AG08396 (cell line): Measurements from ENCODE around the gene IFT74.

Source experiments
- DNase-seq: peaks from one replicate; pipeline ENCODE4 v3.0.0; 2012; ENCODE audit warnings: low spot score, mixed read lengths

The IFT74 gene

GRCh38 chr9:26955921-26956859, at the start of gene IFT74:
Gene IFT74, plus strand, starts transcription at chr9:26956412. Its CDS starts 5,556 bp downstream, at chr9:26961968.
- DNase-seq: peak; percentile 98

- DNase-seq: no peak
Observed at GRCh38 chr9:26913138-26913668, 43.0 kb upstream of the IFT74 start.

GRCh38 chr9:26919698-26920097, 36.5 kb upstream of the IFT74 start:
- DNase-seq: no peak

GRCh38 chr9:26925609-26926008, 30.6 kb upstream of the IFT74 start:
- DNase-seq: no peak

- no peak for DNase-seq
Observed at GRCh38 chr9:26928902-26929495, 27.2 kb upstream of the IFT74 start.

GRCh38 chr9:26935847-26936246, 20.4 kb upstream of the IFT74 start:
- DNase-seq: no peak

- no peak for DNase-seq
Observed at GRCh38 chr9:26937816-26938371, 18.3 kb upstream of the IFT74 start.

- no peak for DNase-seq
Observed at GRCh38 chr9:26939955-26940711, 16.1 kb upstream of the IFT74 start.

- no peak for DNase-seq
Observed at GRCh38 chr9:26940779-26941178, 15.4 kb upstream of the IFT74 start.

GRCh38 chr9:26945591-26945990, 10.6 kb upstream of the IFT74 start:
- DNase-seq: no peak

GRCh38 chr9:26946753-26947727, 9.2 kb upstream of the IFT74 start, which contains the start of gene PLAA:
Gene PLAA, minus strand, starts transcription at chr9:26947242. Its CDS starts 197 bp downstream, at chr9:26947045.
- DNase-seq: peak; percentile 91

- no peak for DNase-seq
Observed at GRCh38 chr9:26947736-26948135, 8.5 kb upstream of the IFT74 start.

GRCh38 chr9:26949637-26950069, 6.6 kb upstream of the IFT74 start:
- no peak for DNase-seq

- no peak for DNase-seq
Observed at GRCh38 chr9:26950521-26950920, 5.7 kb upstream of the IFT74 start.

GRCh38 chr9:26951794-26952193, 4.4 kb upstream of the IFT74 start:
- no peak for DNase-seq

GRCh38 chr9:26954050-26954508, 2.1 kb upstream of the IFT74 start:
- no peak for DNase-seq

GRCh38 chr9:26955222-26955903, 849 bp upstream of the IFT74 start:
- no peak for DNase-seq

- no peak for DNase-seq
Observed at GRCh38 chr9:26956860-26957233, 635 bp downstream of the IFT74 start.

- DNase-seq: no peak
Observed at GRCh38 chr9:26971721-26972120, 15.5 kb downstream of the IFT74 start.

- no peak for DNase-seq
Observed at GRCh38 chr9:26973989-26974388, 17.8 kb downstream of the IFT74 start.
